Measurements from ENCODE around the gene NAIF1.
"Not testable (repeated sequence)": the region's sequence is repeated elsewhere in the genome, so short reads cannot be mapped to it uniquely, and the experiment has no call there.

The NAIF1 gene

GRCh38 chr9:128033609-128034008 is 33.5 kb downstream of the NAIF1 start:
- no peak for DNase-seq (ENCODE audit: low read depth, low spot score)

- no peak for DNase-seq (ENCODE audit: low read depth, low spot score)
These were observed 39.4 kb downstream of the NAIF1 start for GRCh38 chr9:128027705-128028104.

GRCh38 chr9:128026773-128027541 is 40.2 kb downstream of the NAIF1 start:
- DNase-seq (ENCODE audit: low read depth, low spot score): no peak

- DNase-seq (ENCODE audit: low read depth, low spot score): peak; percentile 37
These were observed 40.8 kb downstream of the NAIF1 start for GRCh38 chr9:128026255-128026772.

GRCh38 chr9:128025736-128026135 is 41.4 kb downstream of the NAIF1 start:
- no peak for DNase-seq (ENCODE audit: low read depth, low spot score)

- DNase-seq (ENCODE audit: low read depth, low spot score): no peak
These were observed 42.3 kb downstream of the NAIF1 start for GRCh38 chr9:128024761-128025308.

GRCh38 chr9:128023671-128024070 is 43.4 kb downstream of the NAIF1 start:
- not testable (repeated sequence) for DNase-seq (ENCODE audit: low read depth, low spot score)

GRCh38 chr9:128022886-128023285 is 44.2 kb downstream of the NAIF1 start:
- DNase-seq (ENCODE audit: low read depth, low spot score): no peak

GRCh38 chr9:128021098-128021497 is 46.0 kb downstream of the NAIF1 start:
- DNase-seq (ENCODE audit: low read depth, low spot score): no peak

- no peak for DNase-seq (ENCODE audit: low read depth, low spot score)
These were observed 46.4 kb downstream of the NAIF1 start for GRCh38 chr9:128020692-128021091.

GRCh38 chr9:128015696-128016095 is 51.4 kb downstream of the NAIF1 start:
- DNase-seq (ENCODE audit: low read depth, low spot score): no peak
